ENCODE measurements around the gene SMCR8.

Gene SMCR8

DNA sequence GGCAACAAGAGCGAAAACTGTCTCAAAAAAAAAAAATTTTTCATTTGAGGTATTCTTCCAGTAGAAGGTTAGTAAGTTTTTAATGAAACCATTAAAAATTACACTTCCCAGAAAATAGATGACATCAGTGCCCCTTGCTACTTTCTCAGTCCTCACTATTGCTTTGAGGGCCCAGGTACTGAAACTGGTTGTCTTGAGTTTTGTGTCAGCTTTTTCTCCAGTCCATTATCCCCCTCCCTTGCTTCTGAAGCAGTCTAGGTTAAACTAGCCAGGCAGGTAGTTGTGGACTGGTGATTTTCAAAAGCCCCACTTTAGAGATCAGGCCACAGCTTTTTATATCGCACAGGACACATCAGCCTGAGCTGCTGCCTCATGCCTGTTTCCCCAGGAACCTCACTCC lies 10.9 kb downstream of the SMCR8 start:
- no peak overlapping the region for H3K4me2 ChIP-seq (ENCODE audit: insufficient read depth, low read length, poor library complexity, severe bottlenecking)
- no peak overlapping the region for H4K91ac ChIP-seq (ENCODE audit: low read depth, low read length, poor library complexity)
- no peak overlapping the region for H3K4ac ChIP-seq (ENCODE audit: low read length)
- no peak overlapping the region for H3K9ac ChIP-seq (ENCODE audit: low read depth, low read length, poor library complexity)
- H2BK5ac ChIP-seq (ENCODE audit: low read length), result no peak overlapping the region
- H3K4me3 ChIP-seq (ENCODE audit: low read length in 2 of 2), result no peak overlapping the region
- no peak overlapping the region for H3K18ac ChIP-seq (ENCODE audit: low read length)
- H3K14ac ChIP-seq (ENCODE audit: low read length), result no peak overlapping the region
- no peak overlapping the region for H2BK120ac ChIP-seq (ENCODE audit: low read depth, low read length)
- no peak overlapping the region for H4K8ac ChIP-seq (ENCODE audit: low read depth, low read length)
- H3K36me3 ChIP-seq (replicated peaks in 1 of 2; ENCODE audit: control insufficient read depth in 2 of 2, insufficient read depth in 2 of 2, low read length in 2 of 2), result peaks cover 40 to 85% of the 10 kb centered on the region in 2 donors
- no peak for DNase-seq (ENCODE audit: low spot score)
- no CpG with 5 or more reads among the region's 2 CpGs for WGBS, 2 donors (ENCODE audit: extremely low coverage in 2 of 2, insufficient read length in 2 of 2, insufficient replicate concordance in 1 of 2)
- H2AK5ac ChIP-seq (ENCODE audit: low read depth, low read length), result no peak overlapping the region
- peaks cover 0 to 3% of the 10 kb centered on the region in 2 donors for H3K9me3 ChIP-seq (replicated peaks in 1 of 2; ENCODE audit: control insufficient read depth in 2 of 2, insufficient read depth in 1 of 2, low read depth in 1 of 2, low read length in 2 of 2)
- H3K4me1 ChIP-seq (ENCODE audit: control insufficient read depth in 2 of 2, insufficient read depth in 1 of 2, low read depth in 1 of 2, low read length in 2 of 2), result no peaks in the 10 kb centered on the region
- no peak overlapping the region for H2AFZ ChIP-seq (ENCODE audit: low read length)
- no peak overlapping the region for H3K27ac ChIP-seq (replicated peaks; ENCODE audit: low read length)
- no peak overlapping the region for H3K23ac ChIP-seq (ENCODE audit: low read depth, low read length, poor library complexity)
- H3K27me3 ChIP-seq (ENCODE audit: control insufficient read depth in 3 of 3, insufficient read depth in 3 of 3, low read depth in 1 of 3, low read length in 3 of 3), result no peaks in the 10 kb centered on the region
- no peak overlapping the region for H2BK15ac ChIP-seq (ENCODE audit: low read length)
- H3K79me1 ChIP-seq (ENCODE audit: low read depth, low read length), result no peaks in the 10 kb centered on the region
- no peak overlapping the region for H2BK12ac ChIP-seq (ENCODE audit: low read length)

DNA sequence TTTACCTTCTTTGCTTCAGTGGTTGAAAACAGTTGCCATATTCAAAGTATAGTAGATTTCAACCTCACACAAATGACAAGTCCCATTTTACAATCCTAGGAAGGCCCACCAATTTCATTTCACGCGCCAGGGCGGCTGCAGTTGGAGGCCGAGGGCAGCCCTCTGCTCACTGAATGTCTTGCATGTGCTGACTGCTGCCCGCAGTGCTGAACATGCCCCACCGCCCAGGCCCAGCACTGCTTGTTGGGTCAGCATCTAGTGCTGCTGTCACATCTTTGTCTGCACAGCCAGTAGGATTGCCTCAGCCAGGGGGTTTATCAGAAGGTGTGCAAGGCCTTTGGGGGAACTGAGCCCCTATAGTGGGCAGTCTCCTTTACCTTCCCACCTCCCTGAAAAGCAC lies 11.5 kb downstream of the SMCR8 start:
- Histone ChIP-seq H2BK15ac (ENCODE audit: low read length) (no peak overlapping the region), H4K8ac (ENCODE audit: low read depth, low read length) (no peak overlapping the region), H3K4ac (ENCODE audit: low read length) (no peak overlapping the region), H2BK120ac (ENCODE audit: low read depth, low read length) (no peak overlapping the region), H3K9me3 (replicated peaks in 1 of 2; ENCODE audit: control insufficient read depth in 2 of 2, insufficient read depth in 1 of 2, low read depth in 1 of 2, low read length in 2 of 2) (peaks cover 0 to 3% of the 10 kb centered on the region in 2 donors), H4K91ac (ENCODE audit: low read depth, low read length, poor library complexity) (no peak overlapping the region), H3K18ac (ENCODE audit: low read length) (no peak overlapping the region), H3K9ac (ENCODE audit: low read depth, low read length, poor library complexity) (no peak overlapping the region), H3K4me2 (ENCODE audit: insufficient read depth, low read length, poor library complexity, severe bottlenecking) (no peak overlapping the region), H3K4me3 (ENCODE audit: low read length in 2 of 2) (peak overlapping the region in 1 of 2 donors; percentile 51), H2BK12ac (ENCODE audit: low read length) (no peak overlapping the region), H3K79me1 (ENCODE audit: low read depth, low read length) (no peaks in the 10 kb centered on the region), H2AFZ (ENCODE audit: low read length) (no peak overlapping the region), H3K27ac (replicated peaks; ENCODE audit: low read length) (no peak overlapping the region), H2BK5ac (ENCODE audit: low read length) (no peak overlapping the region), H3K14ac (ENCODE audit: low read length) (no peak overlapping the region), H3K4me1 (ENCODE audit: control insufficient read depth in 2 of 2, insufficient read depth in 1 of 2, low read depth in 1 of 2, low read length in 2 of 2) (no peaks in the 10 kb centered on the region), H3K36me3 (replicated peaks in 1 of 2; ENCODE audit: control insufficient read depth in 2 of 2, insufficient read depth in 2 of 2, low read length in 2 of 2) (peaks cover 43 to 88% of the 10 kb centered on the region in 2 donors), H3K23ac (ENCODE audit: low read depth, low read length, poor library complexity) (no peak overlapping the region), H3K27me3 (ENCODE audit: control insufficient read depth in 3 of 3, insufficient read depth in 3 of 3, low read depth in 1 of 3, low read length in 3 of 3) (no peaks in the 10 kb centered on the region), H2AK5ac (ENCODE audit: low read depth, low read length) (no peak overlapping the region)
- WGBS, 2 donors (ENCODE audit: extremely low coverage in 2 of 2, insufficient read length in 2 of 2, insufficient replicate concordance in 1 of 2), result no CpG with 5 or more reads among the region's 6 CpGs
- no peak for DNase-seq (ENCODE audit: low spot score)

DNA sequence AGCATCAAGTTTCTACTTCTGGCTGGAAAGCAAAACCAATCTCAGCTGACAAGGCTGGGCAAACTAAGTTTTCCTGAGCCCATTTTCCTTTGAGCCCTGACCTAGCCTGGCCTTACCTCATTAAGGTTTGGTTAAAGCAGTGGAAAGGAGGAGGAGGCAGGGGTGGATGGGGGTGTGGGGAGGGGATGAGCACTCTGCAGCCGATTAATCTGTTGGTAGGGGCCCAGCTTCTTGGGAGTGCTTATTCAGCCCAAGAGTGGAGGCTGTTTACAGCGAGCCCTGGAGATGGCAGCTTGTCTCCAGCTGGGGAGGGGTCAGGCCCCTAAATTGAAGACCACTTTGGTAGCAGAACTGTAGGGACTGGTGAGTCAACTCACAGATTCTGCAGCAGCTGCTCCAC lies 12.0 kb downstream of the SMCR8 start:
- Histone ChIP-seq H3K14ac (ENCODE audit: low read length) (no peak overlapping the region), H4K91ac (ENCODE audit: low read depth, low read length, poor library complexity) (no peak overlapping the region), H3K9ac (ENCODE audit: low read depth, low read length, poor library complexity) (peak overlapping the region; percentile 14), H2AFZ (ENCODE audit: low read length) (no peak overlapping the region), H2AK5ac (ENCODE audit: low read depth, low read length) (no peak overlapping the region), H2BK12ac (ENCODE audit: low read length) (no peak overlapping the region), H4K8ac (ENCODE audit: low read depth, low read length) (no peak overlapping the region), H2BK5ac (ENCODE audit: low read length) (no peak overlapping the region), H3K4me3 (ENCODE audit: low read length in 2 of 2) (no peak overlapping the region), H3K36me3 (replicated peaks in 1 of 2; ENCODE audit: control insufficient read depth in 2 of 2, insufficient read depth in 2 of 2, low read length in 2 of 2) (peaks cover 47 to 93% of the 10 kb centered on the region in 2 donors), H2BK120ac (ENCODE audit: low read depth, low read length) (no peak overlapping the region), H3K23ac (ENCODE audit: low read depth, low read length, poor library complexity) (no peak overlapping the region), H3K27me3 (ENCODE audit: control insufficient read depth in 3 of 3, insufficient read depth in 3 of 3, low read depth in 1 of 3, low read length in 3 of 3) (no peaks in the 10 kb centered on the region), H2BK15ac (ENCODE audit: low read length) (no peak overlapping the region), H3K4me2 (ENCODE audit: insufficient read depth, low read length, poor library complexity, severe bottlenecking) (no peak overlapping the region), H3K4me1 (ENCODE audit: control insufficient read depth in 2 of 2, insufficient read depth in 1 of 2, low read depth in 1 of 2, low read length in 2 of 2) (no peaks in the 10 kb centered on the region), H3K27ac (replicated peaks; ENCODE audit: low read length) (no peak overlapping the region), H3K4ac (ENCODE audit: low read length) (no peak overlapping the region), H3K79me1 (ENCODE audit: low read depth, low read length) (no peaks in the 10 kb centered on the region), H3K18ac (ENCODE audit: low read length) (no peak overlapping the region), H3K9me3 (replicated peaks in 1 of 2; ENCODE audit: control insufficient read depth in 2 of 2, insufficient read depth in 1 of 2, low read depth in 1 of 2, low read length in 2 of 2) (peaks cover 0 to 3% of the 10 kb centered on the region in 2 donors)
- DNase-seq (ENCODE audit: low spot score), result no peak
- WGBS, 2 donors (ENCODE audit: extremely low coverage in 2 of 2, insufficient read length in 2 of 2, insufficient replicate concordance in 1 of 2), result no CpG with 5 or more reads among the region's 2 CpGs

DNA sequence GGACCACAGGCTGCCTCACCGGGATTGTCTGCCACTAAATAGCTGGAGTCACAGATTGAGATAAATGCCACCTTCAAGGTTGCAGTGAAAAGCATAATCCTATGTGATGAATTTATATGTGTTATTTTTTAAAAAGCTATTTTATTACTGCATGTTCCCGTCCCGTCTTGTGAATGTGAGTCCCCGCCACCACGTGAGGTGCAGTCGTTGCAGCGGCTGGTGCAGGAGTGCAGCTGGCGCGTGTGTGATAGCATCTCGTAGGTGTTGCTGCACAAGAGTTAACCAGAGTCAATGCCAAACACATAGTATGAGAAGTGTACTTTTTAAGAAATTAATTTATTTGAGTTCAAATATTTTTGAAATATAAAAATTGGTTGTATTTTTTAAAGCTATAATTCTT lies 12.5 kb downstream of the SMCR8 start:
- no peak overlapping the region for H3K23ac ChIP-seq (ENCODE audit: low read depth, low read length, poor library complexity)
- no peaks in the 10 kb centered on the region for H3K79me1 ChIP-seq (ENCODE audit: low read depth, low read length)
- no peaks in the 10 kb centered on the region for H3K27me3 ChIP-seq (ENCODE audit: control insufficient read depth in 3 of 3, insufficient read depth in 3 of 3, low read depth in 1 of 3, low read length in 3 of 3)
- no peak overlapping the region for H3K4me2 ChIP-seq (ENCODE audit: insufficient read depth, low read length, poor library complexity, severe bottlenecking)
- no peak overlapping the region for H3K14ac ChIP-seq (ENCODE audit: low read length)
- H2BK15ac ChIP-seq (ENCODE audit: low read length), result no peak overlapping the region
- H3K9ac ChIP-seq (ENCODE audit: low read depth, low read length, poor library complexity), result no peak overlapping the region
- no peaks in the 10 kb centered on the region for H3K4me1 ChIP-seq (ENCODE audit: control insufficient read depth in 2 of 2, insufficient read depth in 1 of 2, low read depth in 1 of 2, low read length in 2 of 2)
- H2AK5ac ChIP-seq (ENCODE audit: low read depth, low read length), result no peak overlapping the region
- no peak overlapping the region for H2BK120ac ChIP-seq (ENCODE audit: low read depth, low read length)
- H4K8ac ChIP-seq (ENCODE audit: low read depth, low read length), result no peak overlapping the region
- no peak overlapping the region for H3K27ac ChIP-seq (replicated peaks; ENCODE audit: low read length)
- peaks cover 51 to 94% of the 10 kb centered on the region in 2 donors for H3K36me3 ChIP-seq (replicated peaks in 1 of 2; ENCODE audit: control insufficient read depth in 2 of 2, insufficient read depth in 2 of 2, low read length in 2 of 2)
- no peak overlapping the region for H2AFZ ChIP-seq (ENCODE audit: low read length)
- H3K18ac ChIP-seq (ENCODE audit: low read length), result no peak overlapping the region
- no peak overlapping the region for H2BK5ac ChIP-seq (ENCODE audit: low read length)
- no peak overlapping the region for H2BK12ac ChIP-seq (ENCODE audit: low read length)
- no CpG with 5 or more reads among the region's 10 CpGs for WGBS, 2 donors (ENCODE audit: extremely low coverage in 2 of 2, insufficient read length in 2 of 2, insufficient replicate concordance in 1 of 2)
- H3K4ac ChIP-seq (ENCODE audit: low read length), result no peak overlapping the region
- peaks cover 0 to 3% of the 10 kb centered on the region in 2 donors for H3K9me3 ChIP-seq (replicated peaks in 1 of 2; ENCODE audit: control insufficient read depth in 2 of 2, insufficient read depth in 1 of 2, low read depth in 1 of 2, low read length in 2 of 2)
- DNase-seq (ENCODE audit: low spot score), result no peak
- no peak overlapping the region for H4K91ac ChIP-seq (ENCODE audit: low read depth, low read length, poor library complexity)
- H3K4me3 ChIP-seq (ENCODE audit: low read length in 2 of 2), result no peak overlapping the region

Data from neuronal stem cell (in vitro differentiated cells).